Measurements from ENCODE around the gene CXCR5. TPM values are rescaled to one million over a fixed set of nuclear protein-coding genes. Genes with fewer than 3 reads are reported as not detected.

CXCR5 gene
- total RNA-seq, 2 donors from 2014 or later = 0.10 TPM; not detected in 1

DNA sequence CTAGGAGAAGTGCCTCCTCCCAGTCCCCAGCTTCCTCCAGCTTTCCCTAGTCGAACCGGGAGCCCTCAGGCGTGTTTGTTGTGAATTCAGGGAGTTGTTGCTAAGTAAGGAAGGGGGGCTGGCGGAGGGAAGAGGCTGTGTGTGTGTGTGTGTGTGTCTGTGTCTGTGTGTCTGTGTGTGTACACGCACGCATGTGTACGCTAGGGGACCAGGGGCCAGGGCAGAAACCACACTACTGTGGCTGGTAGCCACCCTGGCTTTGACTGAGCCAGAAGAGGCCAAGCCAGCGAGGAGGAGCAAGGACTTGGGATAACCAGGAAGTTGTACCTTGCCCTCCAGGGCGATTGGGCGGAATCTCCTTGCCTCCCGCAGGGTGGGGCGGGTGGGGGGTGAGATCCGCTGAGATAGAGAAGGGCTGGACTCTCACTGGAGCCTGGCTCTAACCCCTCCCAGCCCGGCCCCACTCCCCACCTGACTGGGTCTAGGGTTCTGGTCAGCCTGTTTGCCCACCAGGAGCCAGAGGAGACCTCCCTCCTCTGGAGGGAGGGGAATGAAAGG, 34.5 kb downstream of the CXCR5 start:
- DNase-seq (ENCODE audit: low spot score) = peak; percentile 97
- intact Hi-C loops (cut with DNase I) = loop anchor here in 1 of 2 donors (1.0 kb wide), 1 partner anchor 13 kb away; no protein-coding TSS in a partner anchor

GRCh38 chr11:118918686-118919280, 35.1 kb downstream of the CXCR5 start:
- DNase-seq (ENCODE audit: low spot score) = no peak
- intact Hi-C loops (cut with DNase I) = loop anchor here in 1 of 2 donors (1.0 kb wide), 1 partner anchor 13 kb away; no protein-coding TSS in a partner anchor

- intact Hi-C loops (cut with DNase I) = no loop called here
- peak; percentile 94 for DNase-seq (ENCODE audit: low spot score)
Observed at GRCh38 chr11:118921121-118921928, 37.6 kb downstream of the CXCR5 start.

DNA sequence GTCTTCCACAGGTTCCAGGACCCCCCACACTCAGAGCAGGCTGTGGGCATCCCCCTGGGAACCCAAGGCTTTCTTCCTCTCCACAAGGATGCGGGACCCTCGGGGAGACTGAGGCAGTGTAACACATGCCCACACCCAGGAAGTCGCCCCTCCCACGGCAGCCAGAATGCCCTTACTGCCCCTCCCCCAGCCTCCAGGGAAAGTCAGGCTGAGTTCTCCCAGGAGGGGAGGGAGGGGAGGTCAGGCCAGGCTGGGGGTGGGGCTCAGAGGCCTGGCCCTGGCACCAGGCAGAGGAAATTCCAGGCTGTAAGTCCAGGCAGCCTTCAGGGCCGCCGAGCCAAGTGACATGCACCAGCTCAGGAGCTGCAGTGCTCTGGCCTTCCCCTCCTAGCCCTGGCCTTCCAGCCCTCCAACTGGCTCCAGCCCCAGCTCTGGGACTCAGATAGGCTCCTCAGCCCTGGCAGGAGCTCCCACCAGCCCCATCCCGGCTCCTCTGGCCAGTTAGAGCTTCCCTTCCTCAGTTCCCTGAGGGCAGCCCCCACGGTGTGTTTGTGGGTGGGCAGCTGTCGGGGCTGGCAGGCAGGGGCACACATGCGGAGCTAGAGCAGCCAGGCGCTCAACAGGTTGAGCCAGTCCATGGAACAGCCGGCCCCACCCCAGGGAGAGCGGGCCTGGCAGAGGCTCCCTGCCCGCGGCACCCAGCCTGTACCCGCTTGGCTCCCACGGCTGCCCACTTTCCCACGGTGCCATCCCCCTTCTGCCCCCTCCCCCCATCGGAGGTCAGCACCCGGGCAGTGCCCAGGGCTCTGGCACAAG, 38.4 kb downstream of the CXCR5 start:
- DNase-seq (ENCODE audit: low spot score) = peak; percentile 94
- intact Hi-C loops (cut with DNase I) = loop anchor here in 1 of 2 donors (2.0 kb wide), 1 partner anchor 13 kb away; no protein-coding TSS in a partner anchor

DNA sequence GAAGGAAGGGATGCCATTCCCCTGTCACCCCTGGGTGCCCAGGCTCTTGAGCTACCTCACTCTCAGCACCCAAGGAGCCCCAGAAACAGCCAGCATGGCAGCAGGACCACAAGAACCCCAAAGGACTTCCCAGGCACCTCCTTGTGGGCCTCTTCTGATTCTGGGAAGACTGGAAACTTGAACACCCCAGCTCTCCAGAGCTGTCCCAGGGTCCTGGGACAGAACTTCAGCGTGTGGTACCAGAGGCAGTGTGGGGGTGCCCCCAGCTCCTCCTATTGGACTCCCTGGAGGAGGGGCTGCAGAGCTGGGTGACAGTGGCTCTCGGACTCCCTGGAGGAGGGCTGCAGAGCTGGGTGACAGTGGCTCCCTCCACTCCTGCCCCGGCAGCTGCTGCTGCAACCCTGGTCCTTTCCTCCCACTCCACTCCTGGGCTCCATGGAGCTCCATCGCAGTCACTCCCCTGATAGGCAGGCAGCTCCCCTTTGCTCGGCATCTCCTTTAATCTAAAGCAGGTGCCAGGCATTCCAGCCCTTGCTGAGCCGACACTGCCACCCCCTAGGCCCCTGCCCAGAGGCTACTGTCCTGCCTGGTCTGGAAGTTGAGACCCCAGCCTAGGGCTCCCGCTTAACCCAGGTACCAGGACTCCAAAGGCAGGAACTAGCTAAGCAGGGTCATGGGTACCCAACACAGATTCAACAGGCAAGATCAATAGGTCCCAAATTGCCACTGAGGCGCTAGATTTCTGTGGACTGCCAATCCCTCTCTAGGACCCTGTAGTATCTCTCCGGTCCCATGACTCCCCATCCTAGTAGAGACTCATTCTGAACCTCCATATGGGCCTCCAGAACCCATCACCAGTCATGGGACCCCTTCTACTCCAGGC, 39.3 kb downstream of the CXCR5 start:
- no peak for DNase-seq (ENCODE audit: low spot score)
- intact Hi-C loops (cut with DNase I) = loop anchor here in 1 of 2 donors (2.0 kb wide), 1 partner anchor 14 kb away; no protein-coding TSS in a partner anchor

- no peak for DNase-seq (ENCODE audit: low spot score)
- intact Hi-C loops (cut with DNase I) = loop anchor here in 1 of 2 donors (2.0 kb wide), 1 partner anchor 15 kb away; no protein-coding TSS in a partner anchor
Observed at GRCh38 chr11:118923721-118924587, 40.3 kb downstream of the CXCR5 start.

- peak; percentile 84 for DNase-seq (ENCODE audit: low spot score)
Observed at GRCh38 chr11:118924591-118925585, 41.2 kb downstream of the CXCR5 start.

GRCh38 chr11:118927554-118928100, 43.9 kb downstream of the CXCR5 start:
- intact Hi-C loops (cut with DNase I) = loop anchor here in 1 of 2 donors (5.0 kb wide), 1 partner anchor 35 kb away; no protein-coding TSS in a partner anchor

More at GRCh38 chr11:118924591-118925585, 41.2 kb downstream of the CXCR5 start:
- intact Hi-C loops (cut with DNase I) = loop anchor here in 1 of 2 donors (5.0 kb wide), 1 partner anchor 33 kb away; no protein-coding TSS in a partner anchor

GRCh38 chr11:118928101-118928869, 44.6 kb downstream of the CXCR5 start:
- DNase-seq (ENCODE audit: low spot score) = peak; percentile 96
- intact Hi-C loops (cut with DNase I) = loop anchor here in 1 of 2 donors (5.0 kb wide), 1 partner anchor 36 kb away; no protein-coding TSS in a partner anchor

More at GRCh38 chr11:118927554-118928100, 43.9 kb downstream of the CXCR5 start:
- no peak for DNase-seq (ENCODE audit: low spot score)

- intact Hi-C loops (cut with DNase I) = loop anchor here in 1 of 2 donors (5.0 kb wide), 1 partner anchor 37 kb away; no protein-coding TSS in a partner anchor
- peak; percentile 88 for DNase-seq (ENCODE audit: low spot score)
Observed at GRCh38 chr11:118928870-118929500, 45.3 kb downstream of the CXCR5 start.

- DNase-seq (ENCODE audit: low spot score) = peak; percentile 96
- intact Hi-C loops (cut with DNase I) = loop anchor here (5.0 to 10.0 kb wide), 2 partner anchors 37 to 235 kb away; no protein-coding TSS in a partner anchor
Observed at GRCh38 chr11:118929501-118930093, 45.9 kb downstream of the CXCR5 start.

DNA sequence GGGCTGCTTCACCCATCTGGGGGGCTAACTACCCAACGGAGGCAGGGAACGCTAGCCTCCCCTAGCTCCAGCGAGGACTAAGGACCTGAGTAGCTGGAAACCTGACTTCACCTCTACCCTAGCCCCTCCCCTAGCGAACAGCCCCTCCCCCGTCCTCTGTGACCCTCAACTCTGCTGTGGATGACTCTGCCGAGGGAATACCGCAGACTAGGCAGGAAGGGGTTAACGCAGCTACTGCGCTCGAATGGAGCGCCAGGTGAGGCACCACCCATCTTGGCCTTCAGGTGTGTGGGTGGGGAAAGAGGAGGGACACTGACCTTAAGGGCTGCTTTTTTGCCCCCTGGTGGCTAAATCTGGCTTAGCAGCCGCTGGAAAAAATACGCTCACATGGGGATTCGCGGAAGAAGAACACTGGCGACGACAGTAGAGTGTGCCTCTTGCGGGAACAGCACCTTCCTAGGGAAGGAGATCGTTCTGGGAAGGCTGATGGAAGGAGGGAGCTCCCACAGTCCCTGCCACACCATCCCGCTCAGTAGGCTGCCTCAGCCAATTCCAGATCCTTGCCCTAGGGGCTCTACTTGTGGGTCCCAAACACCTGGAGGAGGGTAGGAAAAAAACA, 46.5 kb downstream of the CXCR5 start:
- intact Hi-C loops (cut with DNase I) = loop anchor here in 1 of 2 donors (10.0 kb wide), 1 partner anchor 235 kb away; no protein-coding TSS in a partner anchor
- peak; percentile 91 for DNase-seq (ENCODE audit: low spot score)

- no peak for DNase-seq (ENCODE audit: low spot score)
- intact Hi-C loops (cut with DNase I) = loop anchor here in 1 of 2 donors (1.0 to 10.0 kb wide), 2 partner anchors 13 to 237 kb away; no protein-coding TSS in a partner anchor
Observed at GRCh38 chr11:118931571-118931970, 47.9 kb downstream of the CXCR5 start.

All from posterior vena cava (tissue), 2 donors.